Left lung (tissue), 10 donors: ENCODE results near the gene PLD2. TPM values are rescaled to one million over a fixed set of nuclear protein-coding genes. Genes with fewer than 3 reads are reported as not detected.

Experiments used
- ATAC-seq: fragments of 200-7000 bp; cut with Tn5 transposase; one replicate; pipeline ENCODE4 v1.9.1; 2020; ENCODE audit warnings: moderate library complexity
- DNase-seq, 4 donors: peaks; one replicate each; pipeline ENCODE4 v3.0.0-alpha.2; 2013 to 2020
- H3K27ac ChIP-seq, 2 donors: fragments of 200-600 bp; sonication (generic) in 1 of 2; one replicate each; pipeline versions ENCODE4 v1.5.0 to v1.8.0; 2020 to 2021
- H3K27me3 ChIP-seq, 2 donors: fragments of 200-600 bp; sonication (generic) in 1 of 2; one replicate each; pipeline versions ENCODE4 v1.5.0 to v1.8.0; 2020 to 2021
- H3K36me3 ChIP-seq, 2 donors: fragments of 200-600 bp; sonication (generic) in 1 of 2; one replicate each; pipeline versions ENCODE4 v1.5.0 to v1.8.0; 2020 to 2021
- H3K4me1 ChIP-seq, 2 donors: fragments of 200-600 bp; one replicate each; pipeline ENCODE4 v1.8.0; 2021
- H3K4me3 ChIP-seq, 2 donors: fragments of 200-600 bp; sonication (generic) in 1 of 2; one replicate each; pipeline versions ENCODE4 v1.5.0 to v1.8.0; 2020 to 2021; ENCODE audit warnings: mild to moderate bottlenecking in 1 of 2
- H3K9me3 ChIP-seq, 2 donors: fragments of 200-600 bp; sonication (generic) in 1 of 2; one replicate each; pipeline versions ENCODE4 v1.5.0 to v1.8.0; 2020 to 2021
- intact Hi-C, 2 donors: fragments of 100-400 bp; cut with DNase I; formaldehyde crosslinking; loops; one replicate each; pipeline versions ENCODE4 v1.11.2 to v1.14.2; 2022
- polyA plus RNA-seq, 6 donors: library from polyadenylated mRNA; unstranded; fragments of 120-200 nt; gene quantifications; one replicate each; pipeline ENCODE4 v1.2.1, GENCODE V29; 2013; ENCODE audit not compliant: insufficient read length in 6 of 6
- total RNA-seq, 2 donors: library from RNA; stranded (reverse); fragmentation: NEBNext Ultra II Directional; extraction: Animal tissue kit (Norgen Biotek cat#: 25700); gene quantifications; one replicate each; pipeline ENCODE4 v1.2.1, GENCODE V29; 2021
- TF ChIP-seq, protein P1 (sequence below), 2 donors: fragments of 200-600 bp; sonication (generic) in 1 of 2; IDR thresholded peaks; one replicate each; pipeline versions ENCODE4 v1.5.0 to v1.8.0; 2021; ENCODE audit warnings: antibody characterized with exemption in 2 of 2
- donor health status: DM: no; HTN: yes; CAD: no.
- donor health status: DM: no; HTN: no; CAD: no.

The PLD2 gene
- total and polyA plus RNA-seq, 8 donors = 30.0 to 70.0 (median 59.0) TPM

DNA sequence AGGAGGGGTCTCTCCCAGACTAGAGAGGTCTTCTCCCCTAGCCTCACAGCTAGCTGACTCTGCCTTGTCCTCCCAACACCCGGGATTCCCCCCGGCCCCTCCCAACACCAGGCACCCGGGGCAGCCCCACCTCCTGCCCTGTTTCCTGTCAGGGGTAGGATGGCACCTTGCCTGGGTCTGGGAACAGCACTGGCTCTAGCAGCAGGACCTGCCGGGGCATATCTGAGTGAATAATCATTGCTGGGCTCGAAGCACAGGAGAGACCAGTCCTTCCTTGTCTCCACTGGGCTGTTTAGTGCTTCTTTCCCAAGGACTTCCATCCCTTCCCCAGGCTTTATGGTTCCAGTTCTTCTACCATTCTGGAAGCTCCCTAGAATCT is 51.9 kb downstream of the PLD2 start:
- peaks cover 8 to 42% of the 10 kb centered on the region in 2 donors for H3K4me1 ChIP-seq
- peak; percentile 68 for ATAC-seq

DNA sequence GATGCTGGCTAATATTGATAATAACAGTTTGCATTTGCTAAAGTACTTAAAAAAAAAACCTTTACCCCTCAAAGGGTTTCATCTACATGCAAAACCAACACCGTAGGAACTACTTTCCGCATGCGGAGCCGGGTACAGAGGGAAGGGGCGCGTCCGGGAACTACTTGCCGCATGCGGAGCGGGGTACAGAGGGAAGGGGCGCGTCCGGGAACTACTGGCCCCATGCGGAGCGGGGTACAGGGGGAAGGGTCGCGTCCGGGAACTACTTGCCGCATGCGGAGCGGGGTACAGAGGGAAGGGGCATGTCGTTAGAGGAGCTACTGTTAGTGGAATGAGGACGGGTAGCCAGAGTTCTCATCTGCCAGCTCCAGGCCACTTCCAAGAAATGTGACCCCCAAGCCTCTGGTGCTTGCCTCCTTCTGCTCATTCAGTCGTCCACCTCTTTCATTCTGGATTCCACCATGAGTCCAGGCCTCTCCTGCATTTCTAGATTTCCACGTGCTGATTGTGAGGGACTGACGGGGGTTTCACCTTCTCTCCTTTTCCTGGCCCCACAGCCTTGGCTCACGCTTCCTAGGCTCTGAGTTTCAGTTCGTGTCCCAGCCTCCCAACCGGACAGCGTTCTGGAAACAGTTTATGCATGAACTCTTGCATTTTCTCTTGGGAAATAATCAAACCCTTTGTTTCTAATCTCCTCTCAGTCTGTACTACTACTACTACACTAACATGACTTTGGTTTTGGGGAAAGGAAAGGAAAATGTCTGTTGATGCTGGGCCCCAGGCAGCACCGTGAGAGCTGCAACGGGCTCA is 53.1 kb downstream of the PLD2 start:
- H3K4me3 ChIP-seq = peak overlapping the region in 1 of 2 donors; percentile 18
- H3K36me3 ChIP-seq = peaks cover 0 to 11% of the 10 kb centered on the region in 2 donors
- intact Hi-C loops = no loop called here
- ATAC-seq (no peak), DNase-seq (no peak)
- no peaks in the 10 kb centered on the region for H3K9me3 ChIP-seq
- no peaks in the 10 kb centered on the region for H3K27me3 ChIP-seq
- peak overlapping the region in 1 of 2 donors; percentile 37 for H3K27ac ChIP-seq
- TF ChIP-seq, protein P1, sequence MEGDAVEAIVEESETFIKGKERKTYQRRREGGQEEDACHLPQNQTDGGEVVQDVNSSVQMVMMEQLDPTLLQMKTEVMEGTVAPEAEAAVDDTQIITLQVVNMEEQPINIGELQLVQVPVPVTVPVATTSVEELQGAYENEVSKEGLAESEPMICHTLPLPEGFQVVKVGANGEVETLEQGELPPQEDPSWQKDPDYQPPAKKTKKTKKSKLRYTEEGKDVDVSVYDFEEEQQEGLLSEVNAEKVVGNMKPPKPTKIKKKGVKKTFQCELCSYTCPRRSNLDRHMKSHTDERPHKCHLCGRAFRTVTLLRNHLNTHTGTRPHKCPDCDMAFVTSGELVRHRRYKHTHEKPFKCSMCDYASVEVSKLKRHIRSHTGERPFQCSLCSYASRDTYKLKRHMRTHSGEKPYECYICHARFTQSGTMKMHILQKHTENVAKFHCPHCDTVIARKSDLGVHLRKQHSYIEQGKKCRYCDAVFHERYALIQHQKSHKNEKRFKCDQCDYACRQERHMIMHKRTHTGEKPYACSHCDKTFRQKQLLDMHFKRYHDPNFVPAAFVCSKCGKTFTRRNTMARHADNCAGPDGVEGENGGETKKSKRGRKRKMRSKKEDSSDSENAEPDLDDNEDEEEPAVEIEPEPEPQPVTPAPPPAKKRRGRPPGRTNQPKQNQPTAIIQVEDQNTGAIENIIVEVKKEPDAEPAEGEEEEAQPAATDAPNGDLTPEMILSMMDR (IDR thresholded peaks at IDR 0.05) = no peak
- peaks cover 0 to 36% of the 10 kb centered on the region in 2 donors for H3K4me1 ChIP-seq

More for the DNA sequence above, 51.9 kb downstream of the PLD2 start:
- Histone ChIP-seq H3K36me3 (peaks cover 0 to 11% of the 10 kb centered on the region in 2 donors), H3K27ac (peak overlapping the region; percentile 45 to 62), H3K9me3 (no peaks in the 10 kb centered on the region), H3K4me3 (peak overlapping the region in 1 of 2 donors; percentile 18), H3K27me3 (no peaks in the 10 kb centered on the region)
- intact Hi-C loops = no loop called here
- DNase-seq = peak in 1 of 4 donors; percentile 46
- TF ChIP-seq, protein P1 (IDR thresholded peaks at IDR 0.05) = no peak

DNA sequence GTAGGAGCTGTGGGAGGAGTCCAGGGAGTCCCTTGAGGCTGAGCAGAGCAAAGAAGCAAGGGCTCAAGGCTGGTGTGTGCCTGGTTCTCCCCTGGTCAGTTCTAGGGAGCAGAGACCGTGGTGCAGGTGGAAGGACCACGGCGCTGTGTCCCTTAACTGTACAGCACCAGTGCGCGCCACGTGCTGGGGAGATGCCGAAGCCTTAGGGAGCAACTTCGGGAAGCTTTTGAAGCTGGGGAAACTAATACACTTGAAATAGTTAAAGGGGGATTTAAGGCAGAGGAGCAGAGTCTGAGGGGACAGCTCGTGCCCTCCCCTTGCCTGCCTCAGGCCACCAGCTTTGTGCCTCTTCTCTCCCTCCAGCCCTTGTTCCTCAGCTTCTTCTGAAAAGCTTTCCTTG is 53.7 kb downstream of the PLD2 start:
- peak in 1 of 4 donors; percentile 54 for DNase-seq
- intact Hi-C loops = no loop called here
- no peak overlapping the region for H3K27ac ChIP-seq
- no peaks in the 10 kb centered on the region for H3K9me3 ChIP-seq
- H3K27me3 ChIP-seq = no peaks in the 10 kb centered on the region
- H3K36me3 ChIP-seq = peaks cover 0 to 11% of the 10 kb centered on the region in 2 donors
- peak overlapping the region in 1 of 2 donors; percentile 18 for H3K4me3 ChIP-seq
- peaks cover 0 to 36% of the 10 kb centered on the region in 2 donors for H3K4me1 ChIP-seq
- TF ChIP-seq, protein P1 (IDR thresholded peaks at IDR 0.05) = no peak
- no peak for ATAC-seq

DNA sequence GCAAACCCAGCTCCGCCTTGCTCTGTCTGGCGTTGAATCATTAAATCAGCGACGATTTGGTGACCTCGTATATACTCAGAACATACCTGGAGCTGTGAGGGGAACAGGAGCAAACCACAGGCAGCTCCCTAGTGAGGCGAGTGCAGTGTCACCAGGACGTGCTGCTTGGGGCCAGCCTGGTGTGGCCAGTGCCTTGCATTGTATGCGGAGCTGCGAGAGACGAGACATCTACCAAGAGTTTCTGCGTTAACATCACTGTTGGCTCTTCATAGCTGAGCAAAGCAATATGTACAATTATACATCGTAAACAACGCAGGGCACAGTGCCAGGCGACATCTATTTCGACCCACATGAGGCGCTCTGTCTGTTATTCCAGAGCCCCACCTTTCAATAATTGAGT is 54.1 kb downstream of the PLD2 start:
- DNase-seq (peak in 1 of 4 donors; percentile 25), ATAC-seq (no peak)
- TF ChIP-seq, protein P1 (IDR thresholded peaks at IDR 0.05) = no peak
- intact Hi-C loops = no loop called here
- Histone ChIP-seq H3K4me1 (peaks cover 0 to 36% of the 10 kb centered on the region in 2 donors), H3K27me3 (no peaks in the 10 kb centered on the region), H3K27ac (no peak overlapping the region), H3K4me3 (no peak overlapping the region), H3K9me3 (no peaks in the 10 kb centered on the region), H3K36me3 (peaks cover 0 to 11% of the 10 kb centered on the region in 2 donors)

DNA sequence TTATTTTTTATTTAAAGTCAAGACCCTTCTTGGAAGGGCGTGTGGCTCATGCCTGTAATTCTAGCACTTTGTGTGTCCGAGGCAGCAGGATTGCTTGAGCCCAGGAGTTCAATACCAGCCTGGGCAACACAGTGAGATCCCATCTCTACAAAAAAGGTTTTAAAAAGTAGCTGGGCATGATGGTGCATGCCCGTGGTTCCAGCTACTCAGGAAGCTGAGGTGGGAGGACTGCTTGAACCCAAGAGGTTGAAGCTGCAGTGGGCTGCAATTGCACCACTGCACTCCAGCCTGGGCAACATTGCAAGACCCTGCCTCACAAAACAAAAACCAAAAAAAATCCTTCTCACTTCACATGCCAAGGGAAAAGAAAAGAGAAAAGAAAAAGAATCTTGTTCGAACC is 55.8 kb downstream of the PLD2 start:
- Histone ChIP-seq H3K27me3 (no peaks in the 10 kb centered on the region), H3K4me1 (peaks cover 0 to 24% of the 10 kb centered on the region in 2 donors), H3K36me3 (peaks cover 0 to 11% of the 10 kb centered on the region in 2 donors), H3K27ac (no peak overlapping the region), H3K4me3 (no peak overlapping the region), H3K9me3 (no peaks in the 10 kb centered on the region)
- ATAC-seq = no peak
- intact Hi-C loops = no loop called here
- no peak for DNase-seq
- TF ChIP-seq, protein P1 (IDR thresholded peaks at IDR 0.05) = no peak
